ENCODE data around the gene TRPV2.

TRPV2 gene

GRCh38 chr17:16428098-16428882, 12.9 kb downstream of the TRPV2 start:
- Histone ChIP-seq H3K27ac (ENCODE audit: low read depth, low read length) (no peak overlapping the region), H3K4me1 (ENCODE audit: insufficient read depth, low read length) (no peaks in the 10 kb centered on the region), H3K9ac (ENCODE audit: low read depth, low read length) (no peak overlapping the region), H3K4me3 (ENCODE audit: low read length) (no peak overlapping the region), H3K9me3 (ENCODE audit: insufficient read depth, low read depth, low read length) (no peaks in the 10 kb centered on the region), H3K27me3 (ENCODE audit: insufficient read depth, low read length) (no peaks in the 10 kb centered on the region), H3K36me3 (ENCODE audit: insufficient read depth, low read length) (no peaks in the 10 kb centered on the region)
- 77% methylated on average over 14 of the region's 15 CpGs for WGBS

GRCh38 chr17:16429083-16429482, 13.7 kb downstream of the TRPV2 start:
- Histone ChIP-seq H3K9me3 (ENCODE audit: insufficient read depth, low read depth, low read length) (no peaks in the 10 kb centered on the region), H3K4me1 (ENCODE audit: insufficient read depth, low read length) (no peaks in the 10 kb centered on the region), H3K9ac (ENCODE audit: low read depth, low read length) (no peak overlapping the region), H3K27ac (ENCODE audit: low read depth, low read length) (no peak overlapping the region), H3K4me3 (ENCODE audit: low read length) (no peak overlapping the region), H3K27me3 (ENCODE audit: insufficient read depth, low read length) (no peaks in the 10 kb centered on the region), H3K36me3 (ENCODE audit: insufficient read depth, low read length) (no peaks in the 10 kb centered on the region)
- 94% methylated on average over 9 of the region's 9 CpGs for WGBS

DNA sequence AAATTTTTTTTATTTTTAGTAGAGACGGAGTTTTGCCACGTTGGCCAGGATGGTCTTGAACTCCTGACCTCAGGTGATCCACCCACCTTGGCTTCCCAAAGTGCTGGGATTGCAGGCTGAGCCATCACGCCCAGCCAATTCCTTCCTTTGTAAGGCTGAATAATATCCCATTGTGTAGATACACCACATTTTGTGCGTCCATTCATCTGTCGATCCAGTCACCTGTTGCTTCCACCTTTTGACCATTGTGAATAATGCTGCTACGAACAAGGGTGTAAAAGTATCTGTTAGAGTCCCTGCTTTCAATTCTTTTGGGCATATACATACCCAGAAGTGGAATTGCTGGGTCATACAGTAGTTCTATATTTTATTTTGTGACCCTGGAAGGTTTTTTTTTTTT, 15.3 kb downstream of the TRPV2 start:
- no peaks in the 10 kb centered on the region for H3K4me1 ChIP-seq (ENCODE audit: insufficient read depth, low read length)
- no peaks in the 10 kb centered on the region for H3K9me3 ChIP-seq (ENCODE audit: insufficient read depth, low read depth, low read length)
- H3K27ac ChIP-seq (ENCODE audit: low read depth, low read length), result no peak overlapping the region
- H3K4me3 ChIP-seq (ENCODE audit: low read length), result no peak overlapping the region
- H3K36me3 ChIP-seq (ENCODE audit: insufficient read depth, low read length), result no peaks in the 10 kb centered on the region
- no peaks in the 10 kb centered on the region for H3K27me3 ChIP-seq (ENCODE audit: insufficient read depth, low read length)
- 76% methylated on average over 6 of the region's 6 CpGs for WGBS
- H3K9ac ChIP-seq (ENCODE audit: low read depth, low read length), result no peak overlapping the region

DNA sequence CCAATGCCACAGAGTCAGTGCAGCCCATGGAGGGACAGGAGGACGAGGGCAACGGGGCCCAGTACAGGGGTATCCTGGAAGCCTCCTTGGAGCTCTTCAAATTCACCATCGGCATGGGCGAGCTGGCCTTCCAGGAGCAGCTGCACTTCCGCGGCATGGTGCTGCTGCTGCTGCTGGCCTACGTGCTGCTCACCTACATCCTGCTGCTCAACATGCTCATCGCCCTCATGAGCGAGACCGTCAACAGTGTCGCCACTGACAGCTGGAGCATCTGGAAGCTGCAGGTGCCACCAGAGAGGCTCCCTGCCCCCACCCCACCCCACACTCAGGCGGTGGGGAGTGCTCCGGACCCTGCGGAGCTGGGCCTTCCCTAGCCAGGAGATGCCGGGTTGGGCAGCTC, 16.6 kb downstream of the TRPV2 start:
- no peak overlapping the region for H3K27ac ChIP-seq (ENCODE audit: low read depth, low read length)

DNA sequence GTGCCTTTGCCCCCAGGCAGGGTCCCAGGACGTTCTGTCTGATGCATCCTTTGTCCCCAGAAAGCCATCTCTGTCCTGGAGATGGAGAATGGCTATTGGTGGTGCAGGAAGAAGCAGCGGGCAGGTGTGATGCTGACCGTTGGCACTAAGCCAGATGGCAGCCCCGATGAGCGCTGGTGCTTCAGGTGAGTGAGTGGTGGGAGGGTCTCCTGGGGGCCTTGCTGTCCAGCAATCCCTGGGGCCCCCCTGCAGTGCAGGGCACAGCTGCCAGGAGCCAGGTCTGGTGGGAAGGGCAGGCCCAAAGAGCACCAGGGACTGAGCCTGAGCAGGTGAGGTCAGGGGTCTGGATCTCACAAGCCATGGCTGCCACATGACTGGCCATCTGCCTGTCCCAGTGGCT, 18.1 kb downstream of the TRPV2 start:
- 89% methylated on average over 4 of the region's 5 CpGs for WGBS
- Histone ChIP-seq H3K4me3 (ENCODE audit: low read length) (no peak overlapping the region), H3K36me3 (ENCODE audit: insufficient read depth, low read length) (no peaks in the 10 kb centered on the region), H3K27me3 (ENCODE audit: insufficient read depth, low read length) (no peaks in the 10 kb centered on the region), H3K9me3 (ENCODE audit: insufficient read depth, low read depth, low read length) (no peaks in the 10 kb centered on the region), H3K9ac (ENCODE audit: low read depth, low read length) (no peak overlapping the region), H3K27ac (ENCODE audit: low read depth, low read length) (no peak overlapping the region), H3K4me1 (ENCODE audit: insufficient read depth, low read length) (peaks cover 5% of the 10 kb centered on the region; the same call in 1 of the 2 replicates)

More for the DNA sequence above, 16.6 kb downstream of the TRPV2 start:
- H3K9ac ChIP-seq (ENCODE audit: low read depth, low read length), result no peak overlapping the region
- 92% methylated on average over 15 of the region's 15 CpGs for WGBS
- H3K36me3 ChIP-seq (ENCODE audit: insufficient read depth, low read length), result no peaks in the 10 kb centered on the region
- no peak overlapping the region for H3K4me3 ChIP-seq (ENCODE audit: low read length)
- no peaks in the 10 kb centered on the region for H3K27me3 ChIP-seq (ENCODE audit: insufficient read depth, low read length)
- H3K4me1 ChIP-seq (ENCODE audit: insufficient read depth, low read length), result no peaks in the 10 kb centered on the region
- no peaks in the 10 kb centered on the region for H3K9me3 ChIP-seq (ENCODE audit: insufficient read depth, low read depth, low read length)

- peaks cover 5% of the 10 kb centered on the region for H3K36me3 ChIP-seq (ENCODE audit: insufficient read depth, low read length)
- H3K9ac ChIP-seq (ENCODE audit: low read depth, low read length), result no peak overlapping the region
- no peaks in the 10 kb centered on the region for H3K27me3 ChIP-seq (ENCODE audit: insufficient read depth, low read length)
- WGBS, result 69% methylated on average over 8 of the region's 8 CpGs
- H3K27ac ChIP-seq (ENCODE audit: low read depth, low read length), result no peak overlapping the region
- H3K9me3 ChIP-seq (ENCODE audit: insufficient read depth, low read depth, low read length), result no peaks in the 10 kb centered on the region
- peaks cover 5% of the 10 kb centered on the region; the same call in 1 of the 2 replicates for H3K4me1 ChIP-seq (ENCODE audit: insufficient read depth, low read length)
- H3K4me3 ChIP-seq (ENCODE audit: low read length), result no peak overlapping the region
Observed at GRCh38 chr17:16434662-16435061, 19.3 kb downstream of the TRPV2 start.

DNA sequence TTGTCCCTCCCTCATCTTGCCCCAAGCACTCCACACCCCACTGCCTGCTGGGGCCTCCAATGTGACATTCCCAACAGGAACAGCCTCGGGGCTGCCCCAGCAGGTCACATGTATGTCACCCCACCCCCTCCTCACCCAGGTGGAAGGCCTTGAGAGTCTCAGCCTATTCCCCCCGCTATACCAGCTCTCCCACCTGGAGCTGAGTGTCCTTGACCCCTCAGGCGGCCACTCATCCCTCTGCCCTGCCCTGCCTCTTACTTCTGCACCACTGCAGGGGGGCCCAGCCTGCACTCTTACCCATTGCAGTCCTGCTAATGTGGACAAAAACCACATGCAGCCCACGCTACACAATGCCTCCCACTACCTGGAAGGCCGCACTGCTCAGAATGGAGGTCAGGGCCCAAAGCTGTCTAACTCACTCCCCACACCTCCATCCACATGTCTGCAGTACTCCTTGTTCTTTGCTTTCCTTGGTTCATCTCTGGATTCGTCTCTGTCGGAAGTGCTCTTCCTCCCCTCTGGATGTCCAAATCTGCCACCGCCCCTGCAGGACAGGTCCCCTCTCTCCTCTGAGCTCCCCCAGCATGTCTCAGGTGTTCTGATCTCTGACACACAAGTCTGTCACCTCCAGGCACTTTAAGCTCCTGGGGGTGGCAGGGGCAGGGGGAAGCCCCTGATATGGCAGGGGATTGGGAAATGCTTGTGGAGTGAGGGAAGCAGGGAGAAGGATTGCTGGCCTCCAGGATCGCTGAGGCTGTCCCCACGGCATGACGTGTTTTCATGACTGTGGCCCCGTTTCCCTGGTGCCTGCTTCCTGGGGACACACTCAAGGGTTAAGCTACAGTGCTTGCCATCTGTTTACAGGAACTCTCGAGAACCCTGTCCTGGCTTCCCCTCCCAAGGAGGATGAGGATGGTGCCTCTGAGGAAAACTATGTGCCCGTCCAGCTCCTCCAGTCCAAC, 20.8 kb downstream of the TRPV2 start:
- WGBS, result 79% methylated on average over 14 of the region's 14 CpGs
- Histone ChIP-seq H3K27me3 (ENCODE audit: insufficient read depth, low read length) (no peaks in the 10 kb centered on the region), H3K9ac (ENCODE audit: low read depth, low read length) (no peak overlapping the region), H3K4me3 (ENCODE audit: low read length) (no peak overlapping the region), H3K36me3 (ENCODE audit: insufficient read depth, low read length) (peaks cover 20% of the 10 kb centered on the region), H3K4me1 (ENCODE audit: insufficient read depth, low read length) (peaks cover 10% of the 10 kb centered on the region), H3K27ac (ENCODE audit: low read depth, low read length) (no peak overlapping the region), H3K9me3 (ENCODE audit: insufficient read depth, low read depth, low read length) (no peaks in the 10 kb centered on the region)

- Histone ChIP-seq H3K27me3 (ENCODE audit: insufficient read depth, low read length) (no peaks in the 10 kb centered on the region), H3K36me3 (ENCODE audit: insufficient read depth, low read length) (peaks cover 29% of the 10 kb centered on the region), H3K9me3 (ENCODE audit: insufficient read depth, low read depth, low read length) (no peaks in the 10 kb centered on the region), H3K27ac (ENCODE audit: low read depth, low read length) (no peak overlapping the region), H3K4me1 (ENCODE audit: insufficient read depth, low read length) (peaks cover 14% of the 10 kb centered on the region), H3K9ac (ENCODE audit: low read depth, low read length) (no peak overlapping the region), H3K4me3 (ENCODE audit: low read length) (no peak overlapping the region)
- 76% methylated on average over 2 of the region's 2 CpGs for WGBS
Observed at GRCh38 chr17:16437083-16437482, 21.7 kb downstream of the TRPV2 start.

DNA sequence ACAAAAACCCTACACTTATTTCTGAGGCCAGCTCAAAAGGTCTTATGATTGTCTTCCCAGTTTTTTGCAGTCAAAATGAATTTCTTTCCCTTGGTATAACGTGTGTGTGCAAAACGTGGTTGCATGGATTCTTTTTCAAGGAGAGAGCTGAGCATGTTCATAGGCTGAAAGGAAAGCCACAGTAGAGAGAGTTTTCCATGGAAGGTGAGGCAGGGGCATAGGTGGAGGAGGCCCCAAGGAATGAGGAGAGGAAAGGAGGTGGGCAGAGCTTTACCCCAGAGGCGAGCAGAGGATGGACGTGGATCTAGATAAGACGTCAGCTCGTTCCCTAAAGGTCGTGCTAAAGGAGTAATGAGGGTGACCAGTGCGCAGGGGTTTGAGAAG, 22.8 kb downstream of the TRPV2 start:
- Histone ChIP-seq H3K4me1 (ENCODE audit: insufficient read depth, low read length) (peaks cover 20% of the 10 kb centered on the region), H3K27ac (ENCODE audit: low read depth, low read length) (peak overlapping the region; percentile 80), H3K36me3 (ENCODE audit: insufficient read depth, low read length) (peaks cover 40% of the 10 kb centered on the region), H3K9me3 (ENCODE audit: insufficient read depth, low read depth, low read length) (no peaks in the 10 kb centered on the region), H3K9ac (ENCODE audit: low read depth, low read length) (peak overlapping the region; percentile 83), H3K4me3 (ENCODE audit: low read length) (peak overlapping the region; percentile 60), H3K27me3 (ENCODE audit: insufficient read depth, low read length) (no peaks in the 10 kb centered on the region)
- WGBS, result 35% methylated on average over 8 of the region's 8 CpGs

DNA sequence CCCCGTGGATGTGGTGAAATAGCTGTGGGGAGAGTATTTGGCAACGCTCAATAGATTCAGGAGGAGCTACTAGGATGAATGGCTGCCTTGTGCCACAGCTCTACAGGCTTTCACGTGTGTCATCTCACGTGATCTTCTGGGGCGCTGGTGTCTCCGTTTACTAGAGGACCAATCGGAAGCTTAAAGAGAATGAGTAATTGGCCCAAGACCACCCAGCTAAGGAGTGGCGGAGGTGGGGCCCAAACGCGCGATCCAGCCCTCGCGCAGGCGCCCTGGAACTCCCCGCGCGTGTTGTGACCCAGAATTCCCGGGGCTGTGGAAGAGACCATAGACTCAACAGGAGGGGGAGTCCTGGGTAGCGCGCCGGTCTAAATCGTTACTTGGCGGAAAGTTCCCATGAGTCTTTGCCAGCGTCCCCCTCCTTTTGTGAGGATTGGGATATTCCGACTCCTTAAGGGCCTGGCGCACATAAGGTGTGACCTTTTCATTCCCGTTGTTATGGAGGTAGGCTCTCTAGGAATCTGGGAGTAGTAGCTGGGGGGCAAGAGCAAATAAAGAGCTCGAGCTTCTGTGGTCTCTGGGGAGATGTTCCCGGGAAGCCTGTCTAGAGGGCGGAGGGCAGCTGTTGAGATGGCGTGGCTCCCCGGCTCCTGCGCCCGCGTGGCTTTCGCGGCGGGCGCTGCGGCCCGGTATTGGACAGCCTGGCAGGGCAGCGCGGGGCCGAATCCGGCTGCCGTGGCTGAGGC, 23.4 kb downstream of the TRPV2 start:
- peak overlapping the region; percentile 98 for H3K9ac ChIP-seq (ENCODE audit: low read depth, low read length)

More for the DNA sequence above, 23.4 kb downstream of the TRPV2 start:
- peaks cover 20% of the 10 kb centered on the region for H3K4me1 ChIP-seq (ENCODE audit: insufficient read depth, low read length)
- H3K4me3 ChIP-seq (ENCODE audit: low read length), result peak overlapping the region; percentile 93
- H3K27me3 ChIP-seq (ENCODE audit: insufficient read depth, low read length), result no peaks in the 10 kb centered on the region
- peak overlapping the region; percentile 90 for H3K27ac ChIP-seq (ENCODE audit: low read depth, low read length)
- no peaks in the 10 kb centered on the region for H3K9me3 ChIP-seq (ENCODE audit: insufficient read depth, low read depth, low read length)
- under 1% methylated on average over 46 of the region's 46 CpGs for WGBS
- H3K36me3 ChIP-seq (ENCODE audit: insufficient read depth, low read length), result peaks cover 45% of the 10 kb centered on the region

Data from HUES64 (cell line).